ENCODE measurements around the gene TGFB1. TPM values are rescaled to one million over a fixed set of nuclear protein-coding genes. Genes with fewer than 3 reads are reported as not detected.
A peak's percentile ranks its signal among the peaks of the same experiment; 100 is the strongest.
"Not testable (repeated sequence)": the region's sequence is repeated elsewhere in the genome, so short reads cannot be mapped to it uniquely, and the experiment has no call there.

The TGFB1 gene
- total RNA-seq, 1 donor from 2014 or later = 13.1 TPM

DNA sequence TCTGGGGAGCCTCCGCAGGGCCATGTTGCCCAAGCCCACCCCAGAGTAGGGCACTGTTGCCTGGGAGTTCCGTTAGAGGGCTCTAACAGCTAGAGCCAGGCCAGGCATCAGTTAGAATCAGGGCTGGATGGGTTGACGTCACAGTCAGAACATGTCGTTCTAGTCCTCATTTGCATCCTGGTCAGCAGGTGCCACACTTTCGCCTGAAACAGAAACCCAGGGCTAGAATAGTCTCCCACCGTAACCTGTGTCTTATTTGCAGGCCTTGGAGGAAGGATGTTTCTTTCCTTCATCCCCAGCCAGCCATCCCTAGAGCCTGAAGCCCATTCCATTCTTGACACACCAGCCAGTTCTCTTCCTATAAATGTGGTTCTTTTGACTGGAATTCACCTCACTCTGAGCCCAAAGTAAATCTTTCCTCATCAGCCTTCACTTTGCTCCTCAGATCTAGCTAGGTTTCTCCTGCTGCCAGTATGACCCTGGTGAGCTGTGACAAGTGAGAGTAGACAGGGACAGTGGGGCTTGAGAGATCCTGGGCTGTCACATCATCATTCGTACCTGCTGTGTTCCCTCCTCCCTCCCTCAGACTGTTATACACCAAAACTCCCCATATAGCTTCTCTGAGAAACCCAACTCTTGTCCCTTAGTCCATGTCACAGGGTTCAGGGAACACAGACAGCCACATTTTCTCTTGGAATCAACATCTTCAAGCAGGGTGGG lies 55.9 kb downstream of the TGFB1 start:
- intact Hi-C loops (cut with DNase I) = loop anchor here (5.0 kb wide), 1 partner anchor 35 kb away; the partner anchor contains the start of gene HNRNPUL1
- ATAC-seq (ENCODE audit: poor library complexity) (peak; percentile 30), DNase-seq (no peak)

- DNase-seq = no peak
- no peak for ATAC-seq (ENCODE audit: poor library complexity)
- intact Hi-C loops (cut with DNase I) = loop anchor here (5.0 kb wide), 1 partner anchor 34 kb away; the partner anchor contains the start of gene HNRNPUL1
These were observed 57.3 kb downstream of the TGFB1 start for GRCh38 chr19:41296433-41296871.

DNA sequence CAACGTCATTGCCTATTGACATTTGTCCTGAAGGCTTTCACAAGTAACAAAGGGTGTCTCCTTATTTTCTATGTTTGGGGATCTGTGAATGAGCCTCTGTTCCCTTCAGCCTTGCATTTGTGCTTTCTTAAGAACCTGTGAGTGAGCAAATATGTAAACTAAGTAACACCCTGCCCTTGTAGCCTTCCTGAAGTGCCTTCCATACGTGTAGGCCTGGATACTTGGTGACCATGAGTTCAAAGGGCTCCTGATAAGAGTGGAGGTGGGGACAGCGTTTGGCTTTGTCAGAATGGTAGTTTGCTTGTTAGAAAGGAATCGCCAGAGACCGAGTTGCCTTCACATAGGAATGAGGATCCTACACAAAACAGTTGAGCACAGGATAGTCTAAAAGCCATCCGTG lies 58.2 kb downstream of the TGFB1 start:
- intact Hi-C loops (cut with DNase I) = loop anchor here (5.0 kb wide), 1 partner anchor 33 kb away; the partner anchor contains the start of gene HNRNPUL1
- DNase-seq = no peak
- no peak for ATAC-seq (ENCODE audit: poor library complexity)

DNA sequence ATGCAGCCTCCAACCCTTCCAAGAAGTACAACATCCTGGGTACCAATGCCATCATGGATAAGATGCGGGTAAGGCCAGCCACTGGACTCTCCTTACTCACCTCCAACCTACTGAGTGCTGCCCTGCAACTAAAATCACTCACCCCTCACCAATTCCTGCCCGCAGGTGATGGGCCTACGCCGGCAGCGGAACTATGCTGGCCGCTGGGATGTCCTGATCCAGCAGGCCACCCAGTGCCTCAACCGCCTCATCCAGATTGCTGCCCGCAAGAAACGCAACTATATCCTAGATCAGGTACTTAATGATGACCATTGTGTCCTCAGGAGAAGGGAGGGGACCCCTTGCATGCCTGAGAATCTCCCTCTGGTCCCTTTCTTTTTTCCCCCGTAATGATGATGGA lies 59.3 kb downstream of the TGFB1 start:
- DNase-seq (no peak), ATAC-seq (ENCODE audit: poor library complexity) (no peak)
- intact Hi-C loops (cut with DNase I) = no loop called here

- intact Hi-C loops (cut with DNase I); ATAC-seq (ENCODE audit: poor library complexity); DNase-seq: not testable (repeated sequence)
These were observed 63.9 kb downstream of the TGFB1 start for GRCh38 chr19:41289814-41290213.

DNA sequence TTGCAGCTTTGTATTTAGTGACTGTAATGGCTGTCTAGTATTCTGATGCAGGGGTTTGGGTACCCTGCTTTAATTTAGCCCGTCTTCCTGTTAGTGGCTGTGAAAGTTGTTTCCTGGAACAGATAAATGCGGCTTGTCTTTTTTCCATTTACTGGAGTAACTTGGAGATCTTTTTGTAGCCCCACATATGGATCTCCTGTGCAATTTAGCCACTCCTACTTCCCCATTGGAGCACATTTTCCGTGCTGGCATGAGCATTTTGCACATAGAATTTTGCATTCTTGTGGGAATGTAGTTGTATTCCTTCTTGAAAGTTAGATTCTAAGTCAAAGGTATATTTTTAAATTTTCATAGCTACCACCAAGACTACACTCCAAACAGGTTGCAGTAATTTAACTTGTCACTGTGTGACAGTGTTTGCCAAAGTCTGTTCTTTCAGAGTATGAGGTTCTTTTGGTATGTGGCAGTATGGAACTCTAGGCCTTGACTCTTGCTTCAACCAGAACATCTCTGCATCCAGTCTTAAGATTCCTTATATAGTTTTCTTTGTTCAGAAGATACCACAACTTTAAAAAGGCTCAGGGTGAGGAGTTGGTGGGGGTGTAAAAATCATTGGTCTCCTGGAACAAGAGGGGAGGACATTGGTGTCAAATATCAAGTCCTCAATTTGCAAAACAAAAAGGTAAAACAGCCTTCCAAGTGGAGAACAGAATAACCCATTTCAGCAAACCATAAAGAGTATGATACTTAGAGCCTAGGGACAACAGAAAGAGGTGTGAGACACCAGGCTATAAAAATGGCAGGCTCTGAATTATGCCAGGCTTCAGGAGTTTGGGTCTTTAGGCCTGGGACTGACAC lies 64.8 kb downstream of the TGFB1 start:
- no peak for ATAC-seq (ENCODE audit: poor library complexity)
- no peak for DNase-seq
- intact Hi-C loops (cut with DNase I) = no loop called here

Other genes with a start within 250 kb of the TGFB1 start
- not detected for gene CYP2F1, start 239.5 kb downstream of the TGFB1 start, total RNA-seq
- gene CYP2S1, start 160.7 kb downstream of the TGFB1 start, total RNA-seq = 0.56 TPM
- gene AXL, start 134.7 kb downstream of the TGFB1 start, total RNA-seq = 18.0 TPM
- 114 TPM for gene HNRNPUL1, start 89.5 kb downstream of the TGFB1 start, total RNA-seq
- gene CCDC97, start 43.8 kb downstream of the TGFB1 start, total RNA-seq = 14.3 TPM
- 2.6 TPM for gene B9D2, start 10.2 kb upstream of the TGFB1 start, total RNA-seq
- 3.5 TPM for gene TMEM91, start 22.6 kb upstream of the TGFB1 start, total RNA-seq
- gene EXOSC5, start 43.4 kb upstream of the TGFB1 start, total RNA-seq = 17.4 TPM
- 50.4 TPM for gene BCKDHA, start 43.9 kb upstream of the TGFB1 start, total RNA-seq
- 12.5 TPM for gene B3GNT8, start 73.5 kb upstream of the TGFB1 start, total RNA-seq
- 113 TPM for gene DMAC2, start 86.0 kb upstream of the TGFB1 start, total RNA-seq
- not detected for gene ERICH4, start 89.2 kb upstream of the TGFB1 start, total RNA-seq
- 0.86 TPM for gene CEACAM21, start 222.2 kb upstream of the TGFB1 start, total RNA-seq

Measured in Right ventricle myocardium superior (tissue), 1 donor.